SK-N-SH (cell line): Measurements from ENCODE around the gene CACFD1. TPM values are rescaled to one million over a fixed set of nuclear protein-coding genes. Genes with fewer than 3 reads are reported as not detected.
A peak's percentile ranks its signal among the peaks of the same experiment; 100 is the strongest.

Experiments used
- CTCF ChIA-PET: fragments of 300-600, 350-600 bp; formaldehyde crosslinking; extraction: SDS; loops from one replicate; lab custom pipeline; 2021; lab: Yijun Ruan, JAX
- POLR2A ChIA-PET: fragments of 350-600 bp; sonication (Branson Sonifier 250); formaldehyde crosslinking; extraction: SDS; loops from one replicate; lab custom pipeline; 2020; ENCODE audit warnings: antibody characterized with exemption, inconsistent platforms; lab: Yijun Ruan, JAX
- DNase-seq: peaks from one replicate; pipeline ENCODE4 v3.0.0; 2012
- H2AFZ ChIP-seq: fragments of 200-600 bp; sonication (generic); 2 replicates; pipeline ENCODE4 v1.8.1; 2016; ENCODE audit warnings: antibody characterized with exemption, mild to moderate bottlenecking, low read depth
- H3F3A ChIP-seq: fragments of 200-600 bp; sonication (generic); replicated peaks from 2 replicates; pipeline ENCODE3; 2016; ENCODE audit warnings: antibody characterized with exemption, mild to moderate bottlenecking; ENCODE audit not compliant: insufficient read depth
- H3K27ac ChIP-seq, 2 experiments: fragments of 200-500 bp in 1 of 2; fragments of 200-600 bp in 1 of 2; sonication (Bioruptor generic) in 1 of 2; sonication (generic), shearing (Covaris generic) in 1 of 2; 2 replicates each; pipeline versions ENCODE4 v1.5.1 to v1.6.1; 2014 to 2016; ENCODE audit warnings: low read depth in 2 of 2, inconsistent platforms in 1 of 2, low read length in 1 of 2, mild to moderate bottlenecking in 1 of 2, mixed read lengths in 1 of 2
- H3K27me3 ChIP-seq: fragments of 200-600 bp; sonication (generic), shearing (Covaris generic); 2 replicates; pipeline ENCODE4 v1.6.1; 2016; ENCODE audit warnings: mixed run types; ENCODE audit not compliant: insufficient read depth
- H3K36me3 ChIP-seq, 2 experiments: fragments of 200-500 bp in 1 of 2; fragments of 200-600 bp in 1 of 2; sonication (Bioruptor generic) in 1 of 2; sonication (generic) in 1 of 2; replicated peaks in 1 of 2; 2 replicates each; pipeline versions ENCODE3 to v1.5.1; 2014 to 2016; ENCODE audit warnings: low read length in 1 of 2, mild to moderate bottlenecking in 1 of 2; ENCODE audit not compliant: insufficient read depth in 2 of 2, control insufficient read depth in 1 of 2
- H3K4me1 ChIP-seq, 2 experiments: fragments of 200-500 bp in 1 of 2; fragments of 200-600 bp in 1 of 2; sonication (Bioruptor generic) in 1 of 2; sonication (generic), shearing (Covaris generic) in 1 of 2; 2 replicates each; pipeline versions ENCODE4 v1.5.1 to v1.6.1; 2014 to 2016; ENCODE audit warnings: low read depth in 1 of 2, low read length in 1 of 2, mixed run types in 1 of 2; ENCODE audit not compliant: insufficient read depth in 2 of 2, control insufficient read depth in 1 of 2
- H3K4me2 ChIP-seq: fragments of 200-600 bp; sonication (generic), shearing (Covaris generic); 2 replicates; pipeline ENCODE4 v1.6.1; 2017; ENCODE audit warnings: mixed run types
- H3K4me3 ChIP-seq, 2 experiments: fragments of 200-500 bp in 1 of 2; fragments of 200-600 bp in 1 of 2; sonication (Bioruptor generic) in 1 of 2; sonication (generic), shearing (Covaris generic) in 1 of 2; 2 replicates each; pipeline versions ENCODE4 v1.5.1 to v1.8.1; 2014 to 2016; ENCODE audit warnings: low read depth in 2 of 2, inconsistent platforms in 1 of 2, low read length in 1 of 2, mild to moderate bottlenecking in 1 of 2, mixed read lengths in 1 of 2, moderate library complexity in 1 of 2
- H3K79me2 ChIP-seq: fragments of 200-600 bp; sonication (generic); 2 replicates; pipeline ENCODE4 v1.8.1; 2017; ENCODE audit warnings: mild to moderate bottlenecking; ENCODE audit not compliant: insufficient read depth
- H3K9ac ChIP-seq: fragments of 200-600 bp; sonication (generic); 2 replicates; pipeline ENCODE4 v1.6.1; 2017; ENCODE audit warnings: mixed run types
- H3K9me2 ChIP-seq: fragments of 200-600 bp; sonication (generic); 2 replicates; pipeline ENCODE4 v1.6.1; 2017; ENCODE audit warnings: mixed run types
- H3K9me3 ChIP-seq: fragments of 200-600 bp; sonication (generic); 2 replicates; pipeline ENCODE4 v1.6.1; 2017; ENCODE audit warnings: mixed run types, mild to moderate bottlenecking, moderate library complexity
- H4K20me1 ChIP-seq: fragments of 200-600 bp; sonication (generic); 2 replicates; pipeline ENCODE4 v1.6.1; 2017; ENCODE audit warnings: mild to moderate bottlenecking, mixed run types; ENCODE audit not compliant: insufficient read depth
- FOSL2 ChIP-seq: IDR thresholded peaks from 2 replicates; pipeline ENCODE4 v1.4.0; 2012; ENCODE audit warnings: low read depth, mild to moderate bottlenecking, moderate library complexity, borderline replicate concordance
- NRF1 ChIP-seq: IDR thresholded peaks from 2 replicates; pipeline ENCODE4 v1.6.1; 2012; ENCODE audit warnings: low read depth, mild to moderate bottlenecking, low read length
- RAD21 ChIP-seq: IDR thresholded peaks from 2 replicates; pipeline ENCODE4 v1.6.1; 2012; ENCODE audit warnings: mild to moderate bottlenecking, low read length
- RXRA ChIP-seq: IDR thresholded peaks from 2 replicates; pipeline ENCODE4 v1.4.0; 2012; ENCODE audit warnings: low read depth, mild to moderate bottlenecking, borderline replicate concordance
- TAF1 ChIP-seq: IDR thresholded peaks from 2 replicates; pipeline ENCODE4 v1.6.1; 2012; ENCODE audit warnings: low read depth, mild to moderate bottlenecking, low read length, moderate library complexity, borderline replicate concordance
- TEAD4 ChIP-seq: IDR thresholded peaks from 2 replicates; pipeline ENCODE4 v1.4.0; 2012; ENCODE audit warnings: mild to moderate bottlenecking, borderline replicate concordance; ENCODE audit not compliant: insufficient read depth
- WGBS: methylation state at CpG from one replicate; pipeline ENCODE4 v1.1.6; 2017; ENCODE audit warnings: low lambda C conversion rate; 5-methylcytosine and 5-hydroxymethylcytosine counted together
- polyA plus RNA-seq, 3 experiments: library from polyadenylated mRNA; depleted of rRNA; stranded (reverse); fragments of >200 nt; gene quantifications; 2 replicates each; pipeline ENCODE4 v1.2.3, GENCODE V29; 2012
- TF ChIP-seq, protein P1 (sequence below): IDR thresholded peaks from 2 replicates; pipeline ENCODE4 v1.4.0; 2012; ENCODE audit warnings: low read depth, borderline replicate concordance
- TF ChIP-seq, protein P2 (sequence below): fragments of 150-350 bp; IDR thresholded peaks from 2 replicates; pipeline ENCODE4 v1.6.1; 2017; ENCODE audit warnings: antibody characterized with exemption, low read length, low read depth, borderline replicate concordance
- TF ChIP-seq, protein P3 (sequence below): IDR thresholded peaks from 2 replicates; pipeline ENCODE4 v1.4.0; 2012; ENCODE audit warnings: low read depth, borderline replicate concordance
- TF ChIP-seq, protein P4 (sequence below): IDR thresholded peaks from 2 replicates; pipeline ENCODE4 v1.4.0; 2012; ENCODE audit warnings: low read depth

Gene CACFD1
- polyA plus RNA-seq, 1 of the 3 experiments (the other 2 are of a cell fraction) = 16.8 TPM

DNA sequence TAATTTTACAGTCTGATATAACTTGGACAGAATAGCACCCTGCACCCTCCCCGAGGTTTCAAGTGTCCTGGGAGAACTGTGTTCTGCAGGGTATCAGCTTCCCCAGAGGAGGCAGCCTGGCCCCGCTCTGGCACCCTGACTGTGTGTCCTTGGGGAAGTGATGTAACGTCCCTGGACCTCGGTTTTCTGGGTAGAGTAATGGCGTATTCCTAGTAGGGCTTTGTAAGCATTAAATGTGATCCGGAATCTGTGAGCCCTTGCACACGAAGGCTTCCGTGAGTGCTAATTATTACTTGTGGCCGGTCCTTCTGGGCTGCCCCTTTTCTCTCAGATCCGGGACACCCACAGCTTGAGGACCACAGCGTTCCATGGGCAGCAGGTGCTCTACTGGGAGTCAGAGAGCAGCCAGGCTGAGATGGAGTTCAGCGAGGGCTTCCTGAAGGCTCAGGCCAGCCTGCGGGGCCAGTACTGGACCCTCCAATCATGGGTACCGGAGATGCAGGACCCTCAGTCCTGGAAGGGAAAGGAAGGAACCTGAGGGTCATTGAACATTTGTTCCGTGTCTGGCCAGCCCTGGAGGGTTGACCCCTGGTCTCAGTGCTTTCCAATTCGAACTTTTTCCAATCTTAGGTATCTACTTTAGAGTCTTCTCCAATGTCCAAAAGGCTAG lies 1.0 kb upstream of the CACFD1 start (continued):
- TF ChIP-seq, protein P1, sequence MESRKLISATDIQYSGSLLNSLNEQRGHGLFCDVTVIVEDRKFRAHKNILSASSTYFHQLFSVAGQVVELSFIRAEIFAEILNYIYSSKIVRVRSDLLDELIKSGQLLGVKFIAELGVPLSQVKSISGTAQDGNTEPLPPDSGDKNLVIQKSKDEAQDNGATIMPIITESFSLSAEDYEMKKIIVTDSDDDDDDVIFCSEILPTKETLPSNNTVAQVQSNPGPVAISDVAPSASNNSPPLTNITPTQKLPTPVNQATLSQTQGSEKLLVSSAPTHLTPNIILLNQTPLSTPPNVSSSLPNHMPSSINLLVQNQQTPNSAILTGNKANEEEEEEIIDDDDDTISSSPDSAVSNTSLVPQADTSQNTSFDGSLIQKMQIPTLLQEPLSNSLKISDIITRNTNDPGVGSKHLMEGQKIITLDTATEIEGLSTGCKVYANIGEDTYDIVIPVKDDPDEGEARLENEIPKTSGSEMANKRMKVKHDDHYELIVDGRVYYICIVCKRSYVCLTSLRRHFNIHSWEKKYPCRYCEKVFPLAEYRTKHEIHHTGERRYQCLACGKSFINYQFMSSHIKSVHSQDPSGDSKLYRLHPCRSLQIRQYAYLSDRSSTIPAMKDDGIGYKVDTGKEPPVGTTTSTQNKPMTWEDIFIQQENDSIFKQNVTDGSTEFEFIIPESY = no peak
- no peak for TF ChIP-seq TAF1

DNA sequence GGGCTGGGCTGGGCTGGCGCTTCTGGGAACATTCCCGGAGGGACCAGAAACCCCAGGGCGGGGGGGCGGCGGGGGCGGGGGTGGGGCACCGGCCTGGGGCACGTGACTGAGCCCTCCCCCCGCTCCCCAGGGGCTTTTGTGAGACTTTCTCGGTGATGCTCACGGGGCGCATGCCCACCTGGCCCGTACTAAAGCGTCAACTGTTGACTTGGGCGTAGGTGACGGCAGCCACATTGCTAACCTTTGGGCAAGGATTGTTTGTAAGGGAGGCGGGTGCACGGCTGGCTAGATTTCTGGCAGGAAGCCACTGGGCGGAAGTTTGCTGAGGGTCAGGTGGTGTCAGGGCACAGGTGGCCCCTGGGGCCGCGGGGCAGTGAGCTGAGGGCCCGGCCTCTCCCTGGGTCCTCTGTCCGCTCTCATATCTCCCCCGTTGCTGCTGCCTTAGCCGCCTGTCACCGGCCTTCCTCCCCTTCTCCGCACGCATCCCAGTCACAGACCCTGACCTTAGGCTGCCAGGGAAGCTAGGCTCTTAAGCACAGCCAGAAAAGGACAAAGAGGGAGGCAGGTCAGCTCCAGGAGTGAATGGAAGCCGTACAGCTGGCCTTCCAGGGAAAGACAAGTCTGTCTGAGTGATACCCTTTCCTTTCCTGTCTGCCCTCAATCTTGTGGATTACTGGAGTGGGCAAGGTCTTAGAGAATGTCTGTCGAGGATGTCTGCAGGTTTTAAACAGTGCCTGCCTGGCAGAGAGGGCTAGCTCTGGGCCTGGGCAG lies 812 bp downstream of the CACFD1 start:
- H3K4me2 ChIP-seq = peak overlapping the region; percentile 93
- no peaks in the 10 kb centered on the region for H3K9me3 ChIP-seq
- H3K27me3 ChIP-seq = no peaks in the 10 kb centered on the region
- POLR2A ChIA-PET = interaction anchor here (0.6 to 2.0 kb wide), 7 partner anchors 9 to 198 kb away, joined by 3 to 15 read pairs (median 4); partner anchors contain the start of genes DBH, MED22, RPL7A and SLC2A6
- peaks cover 0 to 25% of the 10 kb centered on the region in 2 experiments; a peak in 1 of 4 replicates for H3K4me1 ChIP-seq
- H3K36me3 ChIP-seq = peaks cover 0 to 9% of the 10 kb centered on the region in 2 experiments
- H3K27ac ChIP-seq = peak overlapping the region; percentile 86 to 99
- CTCF ChIA-PET = interaction anchor here (0.6 to 1.7 kb wide), 5 partner anchors 11 to 29 kb away, joined by 3 to 8 read pairs (median 4); partner anchors contain the start of gene SLC2A6
- DNase-seq = no peak
- H3K9ac ChIP-seq = peak overlapping the region; percentile 93
- H3F3A ChIP-seq = peaks cover 4% of the 10 kb centered on the region
- 0 out of 2 replicates have a peak overlapping the region, but pooled peaks have one; percentile 85 for H2AFZ ChIP-seq
- H3K9me2 ChIP-seq = no peaks in the 10 kb centered on the region
- WGBS = 51% methylated on average over 7 of the region's 30 CpGs
- TF ChIP-seq, protein P2, sequence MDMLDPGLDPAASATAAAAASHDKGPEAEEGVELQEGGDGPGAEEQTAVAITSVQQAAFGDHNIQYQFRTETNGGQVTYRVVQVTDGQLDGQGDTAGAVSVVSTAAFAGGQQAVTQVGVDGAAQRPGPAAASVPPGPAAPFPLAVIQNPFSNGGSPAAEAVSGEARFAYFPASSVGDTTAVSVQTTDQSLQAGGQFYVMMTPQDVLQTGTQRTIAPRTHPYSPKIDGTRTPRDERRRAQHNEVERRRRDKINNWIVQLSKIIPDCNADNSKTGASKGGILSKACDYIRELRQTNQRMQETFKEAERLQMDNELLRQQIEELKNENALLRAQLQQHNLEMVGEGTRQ = peak; percentile 35; the same call in 1 of the 2 replicates
- TF ChIP-seq RAD21 (no peak), NRF1 (0 out of 2 replicates have a peak, but pooled peaks have one; percentile 26)
- TF ChIP-seq, protein P3, sequence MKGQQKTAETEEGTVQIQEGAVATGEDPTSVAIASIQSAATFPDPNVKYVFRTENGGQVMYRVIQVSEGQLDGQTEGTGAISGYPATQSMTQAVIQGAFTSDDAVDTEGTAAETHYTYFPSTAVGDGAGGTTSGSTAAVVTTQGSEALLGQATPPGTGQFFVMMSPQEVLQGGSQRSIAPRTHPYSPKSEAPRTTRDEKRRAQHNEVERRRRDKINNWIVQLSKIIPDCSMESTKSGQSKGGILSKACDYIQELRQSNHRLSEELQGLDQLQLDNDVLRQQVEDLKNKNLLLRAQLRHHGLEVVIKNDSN = peak; percentile 81
- TF ChIP-seq, all 33 proteins: peak for 3
- Histone ChIP-seq H3K79me2 (no peaks in the 10 kb centered on the region), H3K4me3 (peak overlapping the region; percentile 78 to 85), H4K20me1 (no peaks in the 10 kb centered on the region)

DNA sequence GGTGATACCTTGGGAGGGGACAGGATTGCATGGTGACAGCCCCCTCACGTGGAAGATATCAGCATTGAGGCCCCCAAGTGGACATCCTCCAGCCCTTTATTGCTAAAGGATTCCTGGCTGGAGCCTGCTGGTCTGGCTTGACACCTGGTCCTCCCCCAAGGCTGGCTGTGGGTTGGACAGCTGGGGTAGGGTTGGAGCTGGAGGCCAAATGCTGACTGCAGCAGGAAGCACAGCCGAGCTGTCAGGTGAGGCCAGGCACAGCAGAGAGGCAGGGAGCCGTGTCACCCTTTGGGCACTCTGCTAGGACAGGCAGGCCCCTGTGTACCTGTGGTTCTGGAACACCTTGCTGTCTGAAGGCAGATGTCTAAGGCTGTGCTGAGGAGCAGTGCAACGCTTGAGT lies 2.2 kb downstream of the CACFD1 start:
- Histone ChIP-seq H3K4me2 (no peak overlapping the region), H4K20me1 (no peaks in the 10 kb centered on the region), H3F3A (peaks cover 12% of the 10 kb centered on the region), H3K9ac (no peak overlapping the region), H3K27me3 (no peaks in the 10 kb centered on the region), H3K4me1 (peaks cover 0 to 25% of the 10 kb centered on the region in 2 experiments; a peak in 1 of 4 replicates), H3K27ac (no peak overlapping the region), H3K4me3 (no peak overlapping the region), H3K79me2 (no peaks in the 10 kb centered on the region), H3K9me2 (no peaks in the 10 kb centered on the region), H3K9me3 (no peaks in the 10 kb centered on the region), H3K36me3 (peaks cover 0 to 13% of the 10 kb centered on the region in 2 experiments), H2AFZ (no peak overlapping the region)
- DNase-seq = no peak
- TF ChIP-seq, protein P4, sequence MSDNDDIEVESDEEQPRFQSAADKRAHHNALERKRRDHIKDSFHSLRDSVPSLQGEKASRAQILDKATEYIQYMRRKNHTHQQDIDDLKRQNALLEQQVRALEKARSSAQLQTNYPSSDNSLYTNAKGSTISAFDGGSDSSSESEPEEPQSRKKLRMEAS = no peak
- TF ChIP-seq TEAD4 (no peak), RXRA (no peak), FOSL2 (no peak)
- 75% methylated on average over 2 of the region's 4 CpGs for WGBS
- ChIA-PET POLR2A (no interaction called here), CTCF (interaction anchor here (1.0 to 1.5 kb wide), 3 partner anchors 17 to 45 kb away, joined by 3 to 4 read pairs (median 3); partner anchors contain the start of gene SLC2A6)
